B cell (primary cell): ENCODE data around the gene ZNF646. TPM values are rescaled to one million over a fixed set of nuclear protein-coding genes. Genes with fewer than 3 reads are reported as not detected.

Experiments
- ATAC-seq: fragments of 200-7000 bp; cut with Tn5 transposase; one replicate; pipeline ENCODE4 v1.10.0; 2021; ENCODE audit warnings: low read depth, mild to moderate bottlenecking, moderate number of reproducible peaks, moderate library complexity
- CTCF ChIA-PET: fragments of 350-600 bp; sonication (Branson Sonifier 250); formaldehyde crosslinking; loops from one replicate; lab custom pipeline; 2021; ENCODE audit warnings: antibody characterized with exemption, inconsistent platforms; lab: Charles Lee
- POLR2A ChIA-PET: fragments of 350-600 bp; sonication (Branson Sonifier 250); formaldehyde crosslinking; loops from one replicate; lab custom pipeline; 2021; ENCODE audit warnings: antibody characterized with exemption; lab: Charles Lee
- DNase-seq: peaks from one replicate; pipeline ENCODE4 v3.0.0; 2013
- H2AFZ ChIP-seq: 2 replicates; pipeline ENCODE4 v1.6.1; 2012; ENCODE audit warnings: mild to moderate bottlenecking, low read depth, low read length; ENCODE audit not compliant: insufficient read depth, poor library complexity, severe bottlenecking
- H3K27ac ChIP-seq, 2 donors: 1 replicate in 1 of 2; 2 replicates in 1 of 2; pipeline ENCODE4 v1.5.1; 2012 to 2013; ENCODE audit warnings: low read length in 2 of 2, mild to moderate bottlenecking in 2 of 2, moderate library complexity in 1 of 2
- H3K27me3 ChIP-seq, 4 experiments: fragments of 200-600 bp in 1 of 4; sonication (generic) in 1 of 4; replicated peaks in 1 of 4; 1 replicate in 2 of 4; 2 replicates in 2 of 4; pipeline versions ENCODE4 v1.6.1 to v1.7.0; 2013 to 2016; ENCODE audit warnings: low read length in 3 of 4, mild to moderate bottlenecking in 2 of 4, mixed read lengths in 1 of 4, moderate library complexity in 1 of 4; ENCODE audit not compliant: insufficient read depth in 4 of 4, control insufficient read depth in 3 of 4; ENCODE audit errors: control extremely low read depth in 1 of 4
- H3K36me3 ChIP-seq, 2 experiments: replicated peaks in 1 of 2; 1 replicate in 1 of 2; 2 replicates in 1 of 2; pipeline versions ENCODE4 v1.6.1 to v1.7.1; 2013; ENCODE audit warnings: low read length in 1 of 2; ENCODE audit not compliant: insufficient read depth in 2 of 2, control insufficient read depth in 1 of 2; ENCODE audit errors: control extremely low read depth in 1 of 2, extremely low read depth in 1 of 2
- H3K4me1 ChIP-seq, 2 donors: fragments of 200-600 bp in 1 of 2; sonication (generic) in 1 of 2; 1 replicate in 1 of 2; 2 replicates in 1 of 2; pipeline versions ENCODE4 v1.5.1 to v1.6.1; 2013 to 2017; ENCODE audit warnings: low read length in 2 of 2; ENCODE audit not compliant: control insufficient read depth in 2 of 2, insufficient read depth in 2 of 2
- H3K4me2 ChIP-seq: replicated peaks from 2 replicates; pipeline ENCODE3; 2012; ENCODE audit warnings: mild to moderate bottlenecking, low read depth, low read length; ENCODE audit not compliant: poor library complexity, severe bottlenecking
- H3K4me3 ChIP-seq, 5 experiments: fragments of 200-600 bp in 1 of 5; sonication (generic) in 1 of 5; 1 replicate in 3 of 5; 2 replicates in 2 of 5; pipeline versions ENCODE4 v1.5.1 to v1.7.0; 2011 to 2016; ENCODE audit warnings: low read length in 4 of 5, mild to moderate bottlenecking in 4 of 5, low read depth in 2 of 5, control low read depth in 1 of 5, moderate library complexity in 1 of 5; ENCODE audit not compliant: insufficient read depth in 1 of 5; ENCODE audit errors: control extremely low read depth in 1 of 5, extremely low read depth in 1 of 5
- H3K79me2 ChIP-seq: fragments of 200-600 bp; sonication (generic); one replicate; pipeline ENCODE4 v1.6.0; 2016; ENCODE audit warnings: low read length; ENCODE audit not compliant: control insufficient read depth, insufficient read depth
- H3K9ac ChIP-seq: fragments of 200-600 bp; sonication (generic); 2 replicates; pipeline ENCODE4 v1.6.1; 2017; ENCODE audit warnings: mild to moderate bottlenecking, low read length, moderate library complexity
- H3K9me3 ChIP-seq, 3 donors: one replicate each; pipeline versions ENCODE4 v1.6.1 to v1.7.1; 2013; ENCODE audit warnings: low read length in 2 of 3; ENCODE audit not compliant: control insufficient read depth in 2 of 3, insufficient read depth in 1 of 3; ENCODE audit errors: control extremely low read depth in 1 of 3
- H4K20me1 ChIP-seq: 2 replicates; pipeline ENCODE4 v1.6.0; 2012; ENCODE audit warnings: mild to moderate bottlenecking, low read length; ENCODE audit not compliant: insufficient read depth, control insufficient read depth, poor library complexity, severe bottlenecking
- H3K27ac Mint-ChIP-seq: one replicate; pipeline ENCODE4 v1.8.0; 2021; ENCODE audit warnings: mixed read lengths
- H3K27me3 Mint-ChIP-seq: one replicate; pipeline ENCODE4 v1.8.0; 2021; ENCODE audit warnings: mixed read lengths
- H3K4me1 Mint-ChIP-seq: one replicate; pipeline ENCODE4 v1.8.0; 2021; ENCODE audit warnings: mixed read lengths
- H3K4me3 Mint-ChIP-seq: one replicate; pipeline ENCODE4 v1.8.0; 2021; ENCODE audit warnings: mixed read lengths
- H3K9me3 Mint-ChIP-seq: one replicate; pipeline ENCODE4 v1.8.0; 2022; ENCODE audit warnings: mixed read lengths; ENCODE audit not compliant: insufficient read depth
- EZH2 ChIP-seq: IDR thresholded peaks from 2 replicates; pipeline ENCODE4 v1.6.1; 2012; ENCODE audit warnings: borderline replicate concordance, low read depth, mild to moderate bottlenecking, moderate library complexity, low read length; ENCODE audit not compliant: insufficient read depth, poor library complexity, severe bottlenecking
- WGBS: methylation state at CpG from one replicate; pipeline ENCODE4 v1.1.5; 2013; ENCODE audit warnings: missing lambda C conversion rate; ENCODE audit not compliant: insufficient coverage; 5-methylcytosine and 5-hydroxymethylcytosine counted together
- intact Hi-C: fragments of 100-400 bp; cut with micrococcal nuclease; formaldehyde crosslinking; loops from one replicate; pipeline ENCODE4 v1.10.0; 2022
- polyA plus RNA-seq: library from polyadenylated mRNA; depleted of rRNA; stranded (reverse); fragments of >200 nt; gene quantifications from 2 replicates; pipeline ENCODE4 v1.2.3, GENCODE V29; 2012
- total RNA-seq, 2 donors: library from RNA; stranded (reverse); fragments of 120-200 nt in 1 of 2; gene quantifications; 1 replicate in 1 of 2; 2 replicates in 1 of 2; pipeline versions ENCODE4 v1.2.3 to v1.2.4, GENCODE V29; 2013 to 2022
- TF ChIP-seq, protein P1 (sequence below): fragments of 200-600 bp; IDR thresholded peaks from one replicate; pipeline ENCODE4 v1.8.0; 2022; ENCODE audit warnings: antibody characterized with exemption, mild to moderate bottlenecking

The ZNF646 gene
- total and polyA plus RNA-seq, 2 donors (not counting 1 experiment from before 2014, with no cell fraction given), result 14.7 to 45.9 TPM

DNA sequence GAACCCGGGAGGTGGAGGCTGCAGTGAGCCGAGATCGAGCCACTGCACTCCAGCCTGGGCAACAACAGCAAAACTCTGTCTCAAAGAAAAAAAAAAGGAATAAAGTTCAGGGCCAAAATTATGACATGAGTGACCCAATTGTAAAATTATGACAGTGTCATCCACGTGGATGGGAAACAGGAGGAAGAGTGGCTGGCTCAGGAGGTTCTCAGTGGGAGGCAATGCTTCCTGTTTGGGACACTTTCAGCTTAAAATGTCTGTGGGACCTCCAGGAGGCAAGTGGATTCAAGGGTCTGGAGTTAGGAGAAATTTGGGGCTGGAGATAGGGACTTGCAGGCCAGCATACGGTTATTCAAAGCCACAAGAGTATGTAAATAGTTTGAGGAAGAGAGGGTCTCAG, 48.9 kb upstream of the ZNF646 start:
- no peaks in the 10 kb centered on the region for H4K20me1 ChIP-seq
- no peak overlapping the region for H3K4me3 Mint-ChIP-seq
- no peak overlapping the region for H2AFZ ChIP-seq

DNA sequence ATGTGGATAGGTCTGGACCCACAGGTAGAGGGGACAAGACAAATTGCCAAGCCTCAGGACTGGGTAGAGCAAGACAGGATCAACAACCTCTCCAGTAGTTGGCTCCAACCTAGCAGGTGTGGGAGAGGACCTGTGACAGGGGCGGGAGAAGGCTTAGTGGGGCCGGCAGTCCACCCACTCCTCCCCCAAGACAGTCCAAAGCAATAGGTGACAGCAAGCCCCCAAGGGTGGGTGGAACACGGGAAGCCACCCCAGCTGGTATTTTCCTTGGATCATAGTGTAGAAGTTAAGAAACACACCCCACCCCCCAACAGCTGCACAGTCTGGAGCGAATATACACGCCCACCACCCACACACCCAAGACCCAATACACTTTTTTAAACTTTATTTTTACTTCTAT, 45.0 kb upstream of the ZNF646 start:
- H3K9me3 Mint-ChIP-seq, result no peaks in the 10 kb centered on the region
- ChIA-PET CTCF (no interaction called here), POLR2A (no interaction called here)
- H3K4me1 ChIP-seq, result peaks cover 4 to 12% of the 10 kb centered on the region in 2 donors
- ATAC-seq, result no peak
- no peaks in the 10 kb centered on the region for H3K27me3 Mint-ChIP-seq
- WGBS, result no CpG with 5 or more reads among the region's 5 CpGs
- H3K9ac ChIP-seq, result no peak overlapping the region
- no peak for DNase-seq
- no peak overlapping the region for H3K27ac ChIP-seq
- H4K20me1 ChIP-seq, result peaks cover 5% of the 10 kb centered on the region
- H3K27me3 ChIP-seq, result no peaks in the 10 kb centered on the region
- no peaks in the 10 kb centered on the region for H3K36me3 ChIP-seq
- H3K4me3 ChIP-seq, result no peak overlapping the region
- peaks cover 7% of the 10 kb centered on the region for H3K79me2 ChIP-seq
- intact Hi-C loops, result no loop called here
- peaks cover 0 to 6% (median 0%) of the 10 kb centered on the region in 3 donors for H3K9me3 ChIP-seq
- no peak overlapping the region for H3K4me3 Mint-ChIP-seq
- TF ChIP-seq EZH2, result no peak
- TF ChIP-seq, protein P1, sequence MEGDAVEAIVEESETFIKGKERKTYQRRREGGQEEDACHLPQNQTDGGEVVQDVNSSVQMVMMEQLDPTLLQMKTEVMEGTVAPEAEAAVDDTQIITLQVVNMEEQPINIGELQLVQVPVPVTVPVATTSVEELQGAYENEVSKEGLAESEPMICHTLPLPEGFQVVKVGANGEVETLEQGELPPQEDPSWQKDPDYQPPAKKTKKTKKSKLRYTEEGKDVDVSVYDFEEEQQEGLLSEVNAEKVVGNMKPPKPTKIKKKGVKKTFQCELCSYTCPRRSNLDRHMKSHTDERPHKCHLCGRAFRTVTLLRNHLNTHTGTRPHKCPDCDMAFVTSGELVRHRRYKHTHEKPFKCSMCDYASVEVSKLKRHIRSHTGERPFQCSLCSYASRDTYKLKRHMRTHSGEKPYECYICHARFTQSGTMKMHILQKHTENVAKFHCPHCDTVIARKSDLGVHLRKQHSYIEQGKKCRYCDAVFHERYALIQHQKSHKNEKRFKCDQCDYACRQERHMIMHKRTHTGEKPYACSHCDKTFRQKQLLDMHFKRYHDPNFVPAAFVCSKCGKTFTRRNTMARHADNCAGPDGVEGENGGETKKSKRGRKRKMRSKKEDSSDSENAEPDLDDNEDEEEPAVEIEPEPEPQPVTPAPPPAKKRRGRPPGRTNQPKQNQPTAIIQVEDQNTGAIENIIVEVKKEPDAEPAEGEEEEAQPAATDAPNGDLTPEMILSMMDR, result no peak
- no peak overlapping the region for H2AFZ ChIP-seq
- H3K27ac Mint-ChIP-seq, result no peak overlapping the region
- peaks cover 16% of the 10 kb centered on the region for H3K4me1 Mint-ChIP-seq
- no peak overlapping the region for H3K4me2 ChIP-seq

More for the DNA sequence above, 48.9 kb upstream of the ZNF646 start:
- no peak overlapping the region for H3K4me2 ChIP-seq
- no peaks in the 10 kb centered on the region for H3K4me1 ChIP-seq
- no peak overlapping the region for H3K27ac ChIP-seq
- Mint-ChIP-seq H3K4me1 (no peaks in the 10 kb centered on the region), H3K27me3 (no peaks in the 10 kb centered on the region), H3K27ac (no peak overlapping the region), H3K9me3 (no peaks in the 10 kb centered on the region)
- CTCF ChIA-PET, result interaction anchor here (1.0 kb wide), 1 partner anchor 28 kb away, joined by 3 read pairs; no protein-coding TSS in a partner anchor
- no peaks in the 10 kb centered on the region for H3K79me2 ChIP-seq
- TF ChIP-seq, protein P1, result no peak
- TF ChIP-seq EZH2, result no peak
- 89% methylated on average over 4 of the region's 5 CpGs for WGBS
- H3K36me3 ChIP-seq, result no peaks in the 10 kb centered on the region
- H3K9me3 ChIP-seq, result no peaks in the 10 kb centered on the region
- no peaks in the 10 kb centered on the region for H3K27me3 ChIP-seq
- intact Hi-C loops, result no loop called here
- ATAC-seq (no peak), DNase-seq (no peak)
- POLR2A ChIA-PET, result interaction anchor here (0.6 kb wide), 1 partner anchor 11 kb away, joined by 4 read pairs; no protein-coding TSS in a partner anchor
- H3K9ac ChIP-seq, result no peak overlapping the region
- H3K4me3 ChIP-seq, result no peak overlapping the region
